H1 (cell line): Measurements from ENCODE around the gene CCDC169. TPM values are rescaled to one million over a fixed set of nuclear protein-coding genes. Genes with fewer than 3 reads are reported as not detected.

ENCODE experiments used
- BRCA1 ChIP-seq: IDR thresholded peaks from 2 replicates; pipeline ENCODE4 v1.6.1; 2012; ENCODE audit warnings: low read depth, low read length, improper control_type of control experiment
- NANOG ChIP-seq: IDR thresholded peaks from 2 replicates; pipeline ENCODE4 v1.6.1; 2011; ENCODE audit warnings: low read length, low read depth, mild to moderate bottlenecking, inconsistent platforms; ENCODE audit not compliant: insufficient read depth, poor library complexity, severe bottlenecking
- POLR2AphosphoS5 ChIP-seq: IDR thresholded peaks from 2 replicates; pipeline ENCODE4 v1.6.1; 2011; ENCODE audit warnings: low read depth, low read length
- SAP30 ChIP-seq: fragments of 300-600 bp; sonication (generic); IDR thresholded peaks from 2 replicates; pipeline ENCODE4 v1.7.1; 2012; ENCODE audit warnings: low read length, moderate library complexity, mild to moderate bottlenecking, inconsistent platforms; ENCODE audit not compliant: insufficient read depth, insufficient replicate concordance
- SP1 ChIP-seq: IDR thresholded peaks from 2 replicates; pipeline ENCODE4 v1.6.1; 2011; ENCODE audit warnings: low read depth, low read length
- TAF7 ChIP-seq: optimal IDR thresholded peaks from 2 replicates; pipeline ENCODE3; 2011; ENCODE audit warnings: low read depth, mild to moderate bottlenecking, inconsistent platforms, low read length, moderate library complexity, borderline replicate concordance
- TBP ChIP-seq: IDR thresholded peaks from 2 replicates; pipeline ENCODE4 v1.6.1; 2011; ENCODE audit warnings: low read depth, low read length, improper control_type of control experiment
- polyA plus RNA-seq, 7 experiments: library from polyadenylated mRNA; depleted of rRNA in 3 of 7; stranded (reverse) in 5 of 7; unstranded in 2 of 7; fragments of >200 nt in 5 of 7; fragments of 200-250 nt in 2 of 7; gene quantifications; 1 replicate in 5 of 7; 2 replicates in 1 of 7; 4 replicates in 1 of 7; pipeline versions ENCODE4 v1.2.1 to v1.2.3, GENCODE V29; 2011 to 2013; ENCODE audit warnings: missing spikeins in 2 of 7, mixed read lengths in 2 of 7
- total RNA-seq: library from RNA; stranded (reverse); fragmentation: NEBNext Ultra II Directional; extraction: Animal tissue kit (Norgen Biotek cat#: 25700); gene quantifications from 2 replicates; pipeline ENCODE4 v1.2.1, GENCODE V29; 2021
- TF ChIP-seq, protein P1 (sequence below): fragments of 300-600 bp; sonication (generic); IDR thresholded peaks from 2 replicates; pipeline ENCODE4 v1.7.1; 2012; ENCODE audit warnings: low read length, moderate library complexity, mild to moderate bottlenecking, inconsistent platforms; ENCODE audit not compliant: insufficient replicate concordance
- TF ChIP-seq, protein P2 (sequence below): IDR thresholded peaks from 2 replicates; pipeline ENCODE4 v1.6.1; 2011; ENCODE audit warnings: low read length, improper control_type of control experiment

Gene CCDC169
- total and polyA plus RNA-seq, 2 of the 8 experiments (the other 6 are each of a cell fraction or from before 2014, with no cell fraction given) = 7.2 to 44.0 TPM

DNA sequence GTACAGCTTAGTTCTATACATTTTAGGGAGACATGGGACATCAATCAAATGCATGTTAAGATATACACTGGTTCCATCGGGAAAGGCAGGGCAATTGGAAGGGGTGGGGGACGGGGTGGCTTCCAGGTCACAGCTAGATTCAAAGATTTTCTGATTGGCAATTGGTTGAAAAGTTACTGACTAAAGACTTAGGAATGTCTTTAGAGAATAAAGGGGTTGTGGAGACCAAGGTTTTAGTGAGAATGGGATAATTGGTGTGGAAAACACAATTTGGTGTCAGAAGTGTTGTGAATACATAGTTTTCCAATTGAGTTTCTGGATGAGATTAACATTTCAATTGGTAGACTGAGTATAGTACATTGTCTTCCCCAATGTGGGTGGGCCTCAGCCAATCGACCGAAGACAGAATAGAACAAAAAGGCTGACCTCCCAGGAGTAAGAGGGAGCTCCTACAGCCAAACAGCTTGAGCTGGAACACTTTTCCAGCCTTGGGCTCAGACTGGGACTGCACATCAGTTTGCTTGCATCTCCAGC lies 988 bp upstream of the CCDC169 start (continued):
- TF ChIP-seq, protein P1, sequence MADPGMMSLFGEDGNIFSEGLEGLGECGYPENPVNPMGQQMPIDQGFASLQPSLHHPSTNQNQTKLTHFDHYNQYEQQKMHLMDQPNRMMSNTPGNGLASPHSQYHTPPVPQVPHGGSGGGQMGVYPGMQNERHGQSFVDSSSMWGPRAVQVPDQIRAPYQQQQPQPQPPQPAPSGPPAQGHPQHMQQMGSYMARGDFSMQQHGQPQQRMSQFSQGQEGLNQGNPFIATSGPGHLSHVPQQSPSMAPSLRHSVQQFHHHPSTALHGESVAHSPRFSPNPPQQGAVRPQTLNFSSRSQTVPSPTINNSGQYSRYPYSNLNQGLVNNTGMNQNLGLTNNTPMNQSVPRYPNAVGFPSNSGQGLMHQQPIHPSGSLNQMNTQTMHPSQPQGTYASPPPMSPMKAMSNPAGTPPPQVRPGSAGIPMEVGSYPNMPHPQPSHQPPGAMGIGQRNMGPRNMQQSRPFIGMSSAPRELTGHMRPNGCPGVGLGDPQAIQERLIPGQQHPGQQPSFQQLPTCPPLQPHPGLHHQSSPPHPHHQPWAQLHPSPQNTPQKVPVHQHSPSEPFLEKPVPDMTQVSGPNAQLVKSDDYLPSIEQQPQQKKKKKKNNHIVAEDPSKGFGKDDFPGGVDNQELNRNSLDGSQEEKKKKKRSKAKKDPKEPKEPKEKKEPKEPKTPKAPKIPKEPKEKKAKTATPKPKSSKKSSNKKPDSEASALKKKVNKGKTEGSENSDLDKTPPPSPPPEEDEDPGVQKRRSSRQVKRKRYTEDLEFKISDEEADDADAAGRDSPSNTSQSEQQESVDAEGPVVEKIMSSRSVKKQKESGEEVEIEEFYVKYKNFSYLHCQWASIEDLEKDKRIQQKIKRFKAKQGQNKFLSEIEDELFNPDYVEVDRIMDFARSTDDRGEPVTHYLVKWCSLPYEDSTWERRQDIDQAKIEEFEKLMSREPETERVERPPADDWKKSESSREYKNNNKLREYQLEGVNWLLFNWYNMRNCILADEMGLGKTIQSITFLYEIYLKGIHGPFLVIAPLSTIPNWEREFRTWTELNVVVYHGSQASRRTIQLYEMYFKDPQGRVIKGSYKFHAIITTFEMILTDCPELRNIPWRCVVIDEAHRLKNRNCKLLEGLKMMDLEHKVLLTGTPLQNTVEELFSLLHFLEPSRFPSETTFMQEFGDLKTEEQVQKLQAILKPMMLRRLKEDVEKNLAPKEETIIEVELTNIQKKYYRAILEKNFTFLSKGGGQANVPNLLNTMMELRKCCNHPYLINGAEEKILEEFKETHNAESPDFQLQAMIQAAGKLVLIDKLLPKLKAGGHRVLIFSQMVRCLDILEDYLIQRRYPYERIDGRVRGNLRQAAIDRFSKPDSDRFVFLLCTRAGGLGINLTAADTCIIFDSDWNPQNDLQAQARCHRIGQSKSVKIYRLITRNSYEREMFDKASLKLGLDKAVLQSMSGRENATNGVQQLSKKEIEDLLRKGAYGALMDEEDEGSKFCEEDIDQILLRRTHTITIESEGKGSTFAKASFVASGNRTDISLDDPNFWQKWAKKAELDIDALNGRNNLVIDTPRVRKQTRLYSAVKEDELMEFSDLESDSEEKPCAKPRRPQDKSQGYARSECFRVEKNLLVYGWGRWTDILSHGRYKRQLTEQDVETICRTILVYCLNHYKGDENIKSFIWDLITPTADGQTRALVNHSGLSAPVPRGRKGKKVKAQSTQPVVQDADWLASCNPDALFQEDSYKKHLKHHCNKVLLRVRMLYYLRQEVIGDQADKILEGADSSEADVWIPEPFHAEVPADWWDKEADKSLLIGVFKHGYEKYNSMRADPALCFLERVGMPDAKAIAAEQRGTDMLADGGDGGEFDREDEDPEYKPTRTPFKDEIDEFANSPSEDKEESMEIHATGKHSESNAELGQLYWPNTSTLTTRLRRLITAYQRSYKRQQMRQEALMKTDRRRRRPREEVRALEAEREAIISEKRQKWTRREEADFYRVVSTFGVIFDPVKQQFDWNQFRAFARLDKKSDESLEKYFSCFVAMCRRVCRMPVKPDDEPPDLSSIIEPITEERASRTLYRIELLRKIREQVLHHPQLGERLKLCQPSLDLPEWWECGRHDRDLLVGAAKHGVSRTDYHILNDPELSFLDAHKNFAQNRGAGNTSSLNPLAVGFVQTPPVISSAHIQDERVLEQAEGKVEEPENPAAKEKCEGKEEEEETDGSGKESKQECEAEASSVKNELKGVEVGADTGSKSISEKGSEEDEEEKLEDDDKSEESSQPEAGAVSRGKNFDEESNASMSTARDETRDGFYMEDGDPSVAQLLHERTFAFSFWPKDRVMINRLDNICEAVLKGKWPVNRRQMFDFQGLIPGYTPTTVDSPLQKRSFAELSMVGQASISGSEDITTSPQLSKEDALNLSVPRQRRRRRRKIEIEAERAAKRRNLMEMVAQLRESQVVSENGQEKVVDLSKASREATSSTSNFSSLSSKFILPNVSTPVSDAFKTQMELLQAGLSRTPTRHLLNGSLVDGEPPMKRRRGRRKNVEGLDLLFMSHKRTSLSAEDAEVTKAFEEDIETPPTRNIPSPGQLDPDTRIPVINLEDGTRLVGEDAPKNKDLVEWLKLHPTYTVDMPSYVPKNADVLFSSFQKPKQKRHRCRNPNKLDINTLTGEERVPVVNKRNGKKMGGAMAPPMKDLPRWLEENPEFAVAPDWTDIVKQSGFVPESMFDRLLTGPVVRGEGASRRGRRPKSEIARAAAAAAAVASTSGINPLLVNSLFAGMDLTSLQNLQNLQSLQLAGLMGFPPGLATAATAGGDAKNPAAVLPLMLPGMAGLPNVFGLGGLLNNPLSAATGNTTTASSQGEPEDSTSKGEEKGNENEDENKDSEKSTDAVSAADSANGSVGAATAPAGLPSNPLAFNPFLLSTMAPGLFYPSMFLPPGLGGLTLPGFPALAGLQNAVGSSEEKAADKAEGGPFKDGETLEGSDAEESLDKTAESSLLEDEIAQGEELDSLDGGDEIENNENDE = peak; percentile 48
- no peak for TF ChIP-seq BRCA1
- TF ChIP-seq NANOG = peak; percentile 53
- peak; percentile 58 for TF ChIP-seq TAF7
- TF ChIP-seq SAP30 = peak; percentile 10
- TF ChIP-seq TBP = peak; percentile 35; the same call in 1 of the 2 replicates
- TF ChIP-seq POLR2AphosphoS5 = peak; percentile 22
- TF ChIP-seq, protein P2, sequence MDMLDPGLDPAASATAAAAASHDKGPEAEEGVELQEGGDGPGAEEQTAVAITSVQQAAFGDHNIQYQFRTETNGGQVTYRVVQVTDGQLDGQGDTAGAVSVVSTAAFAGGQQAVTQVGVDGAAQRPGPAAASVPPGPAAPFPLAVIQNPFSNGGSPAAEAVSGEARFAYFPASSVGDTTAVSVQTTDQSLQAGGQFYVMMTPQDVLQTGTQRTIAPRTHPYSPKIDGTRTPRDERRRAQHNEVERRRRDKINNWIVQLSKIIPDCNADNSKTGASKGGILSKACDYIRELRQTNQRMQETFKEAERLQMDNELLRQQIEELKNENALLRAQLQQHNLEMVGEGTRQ = no peak
- 0 out of 2 replicates have a peak, but pooled peaks have one; percentile 34 for TF ChIP-seq SP1
